SJCRH30 (cell line): ENCODE measurements around the gene RARB. TPM values are rescaled to one million over a fixed set of nuclear protein-coding genes. Genes with fewer than 3 reads are reported as not detected.

Source experiments
- DNase-seq, 2 experiments: peaks; one replicate each; pipeline ENCODE4 v3.0.0-alpha.2; 2015 to 2020
- H3K27ac ChIP-seq: fragments of 250-450 bp; sonication (Bioruptor Pico); 2 replicates; pipeline ENCODE4 v1.5.1; 2020; ENCODE audit warnings: mild to moderate bottlenecking, moderate library complexity
- H3K27me3 ChIP-seq: fragments of 250-450 bp; sonication (Bioruptor Pico); 2 replicates; pipeline ENCODE4 v1.5.1; 2020; ENCODE audit warnings: mild to moderate bottlenecking, moderate library complexity
- H3K36me3 ChIP-seq: fragments of 250-450 bp; sonication (Bioruptor Pico); 2 replicates; pipeline ENCODE4 v1.5.1; 2020; ENCODE audit warnings: mild to moderate bottlenecking, moderate library complexity
- H3K4me1 ChIP-seq: fragments of 250-450 bp; sonication (Bioruptor Pico); 2 replicates; pipeline ENCODE4 v1.5.1; 2020; ENCODE audit warnings: mild to moderate bottlenecking, moderate library complexity
- H3K4me3 ChIP-seq: fragments of 250-450 bp; sonication (Bioruptor Pico); 2 replicates; pipeline ENCODE4 v1.5.1; 2020; ENCODE audit warnings: mild to moderate bottlenecking, moderate library complexity
- H3K9me3 ChIP-seq: fragments of 250-450 bp; sonication (Bioruptor Pico); replicated peaks from 2 replicates; pipeline ENCODE4 v1.5.1; 2020; ENCODE audit warnings: mild to moderate bottlenecking, moderate library complexity
- total RNA-seq: library from RNA; depleted of rRNA; stranded (reverse); fragments of >200 nt; shearing (Covaris generic); gene quantifications from 2 replicates; pipeline ENCODE4 v1.2.3, GENCODE V29; 2014

The RARB gene
- total RNA-seq, 1 experiment from 2014 or later, result 0.18 TPM

DNA sequence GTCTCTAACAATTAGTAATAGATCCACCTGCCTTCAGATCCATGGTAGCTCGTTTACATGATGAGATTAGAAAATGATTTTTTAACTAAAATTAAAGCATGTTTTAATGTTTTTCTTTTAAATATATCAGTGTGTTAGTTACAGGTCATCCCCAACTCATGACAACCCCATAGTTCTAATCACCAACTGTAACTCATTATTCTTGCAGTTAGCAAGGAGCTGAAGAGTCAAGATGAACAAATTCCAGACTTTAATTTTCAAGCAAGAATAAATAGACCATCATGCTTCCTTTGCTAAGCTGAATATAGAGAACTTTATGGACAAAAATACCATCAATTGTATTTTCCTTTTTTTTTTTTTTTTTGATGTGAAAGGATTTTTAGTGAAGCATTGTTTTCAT lies 135.5 kb downstream of the RARB start:
- no peak overlapping the region for H3K27ac ChIP-seq
- no peaks in the 10 kb centered on the region for H3K4me1 ChIP-seq
- no peak for DNase-seq
- H3K27me3 ChIP-seq, result no peaks in the 10 kb centered on the region
- H3K9me3 ChIP-seq, result no peaks in the 10 kb centered on the region
- H3K36me3 ChIP-seq, result no peaks in the 10 kb centered on the region
- no peak overlapping the region for H3K4me3 ChIP-seq

- Histone ChIP-seq H3K36me3 (no peaks in the 10 kb centered on the region), H3K4me3 (no peak overlapping the region), H3K27me3 (no peaks in the 10 kb centered on the region), H3K4me1 (no peaks in the 10 kb centered on the region), H3K27ac (no peak overlapping the region), H3K9me3 (no peaks in the 10 kb centered on the region)
- DNase-seq, result no peak
Observed at GRCh38 chr3:25564075-25564474, 136.0 kb downstream of the RARB start.

DNA sequence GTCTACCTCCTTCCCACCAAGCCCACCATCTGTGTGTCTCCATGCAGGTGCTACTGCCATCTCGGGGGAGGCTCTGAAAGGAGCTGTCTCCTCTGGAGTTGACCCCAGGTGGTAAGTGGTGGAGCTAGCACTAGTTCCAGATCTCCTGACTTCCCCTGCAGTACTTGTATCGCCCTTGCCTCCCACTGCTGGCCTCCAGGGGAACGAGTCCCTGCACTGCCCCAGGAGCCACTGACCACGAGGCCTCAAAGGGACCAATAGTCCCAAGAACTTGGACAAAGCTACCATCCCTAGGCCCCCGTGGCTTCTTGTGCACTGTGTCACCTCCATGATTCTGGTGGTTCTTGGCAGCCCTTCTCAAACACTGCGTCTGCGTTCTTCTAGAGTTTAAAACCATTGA lies 137.7 kb downstream of the RARB start:
- no peak for DNase-seq
- Histone ChIP-seq H3K9me3 (no peaks in the 10 kb centered on the region), H3K36me3 (no peaks in the 10 kb centered on the region)

GRCh38 chr3:25566358-25566920 lies 138.4 kb downstream of the RARB start:
- H3K27ac ChIP-seq, result no peak overlapping the region
- H3K27me3 ChIP-seq, result no peaks in the 10 kb centered on the region
- no peaks in the 10 kb centered on the region for H3K9me3 ChIP-seq
- DNase-seq, result no peak
- peaks cover 3% of the 10 kb centered on the region; the same call in 1 of the 2 replicates for H3K4me1 ChIP-seq
- no peak overlapping the region for H3K4me3 ChIP-seq
- no peaks in the 10 kb centered on the region for H3K36me3 ChIP-seq

More for the DNA sequence above, 137.7 kb downstream of the RARB start:
- Histone ChIP-seq H3K4me1 (peaks cover 3% of the 10 kb centered on the region; the same call in 1 of the 2 replicates), H3K4me3 (no peak overlapping the region), H3K27me3 (no peaks in the 10 kb centered on the region), H3K27ac (no peak overlapping the region)

DNA sequence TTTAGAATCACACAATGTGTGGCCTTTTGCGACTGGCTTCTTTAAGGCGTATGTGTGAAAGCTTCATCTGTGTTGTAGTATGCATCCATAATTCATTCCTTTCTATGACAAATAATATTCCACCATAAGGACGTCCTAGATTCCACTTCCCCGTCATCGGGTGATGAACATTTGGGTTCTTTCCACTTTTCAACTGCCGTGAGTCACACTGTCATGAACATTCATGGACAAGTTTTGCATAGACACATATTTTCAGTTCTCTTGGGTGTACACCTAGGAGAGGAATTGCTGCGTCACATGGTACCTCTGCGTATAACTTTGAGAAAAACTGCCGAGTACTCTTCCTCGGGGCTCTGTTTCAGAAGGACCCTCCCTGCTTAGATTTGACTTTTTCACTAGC lies 139.3 kb downstream of the RARB start:
- no peak overlapping the region for H3K27ac ChIP-seq
- no peaks in the 10 kb centered on the region for H3K9me3 ChIP-seq
- DNase-seq, result no peak
- H3K27me3 ChIP-seq, result no peaks in the 10 kb centered on the region
- peaks cover 3% of the 10 kb centered on the region; the same call in 1 of the 2 replicates for H3K4me1 ChIP-seq
- H3K36me3 ChIP-seq, result no peaks in the 10 kb centered on the region
- no peak overlapping the region for H3K4me3 ChIP-seq

DNA sequence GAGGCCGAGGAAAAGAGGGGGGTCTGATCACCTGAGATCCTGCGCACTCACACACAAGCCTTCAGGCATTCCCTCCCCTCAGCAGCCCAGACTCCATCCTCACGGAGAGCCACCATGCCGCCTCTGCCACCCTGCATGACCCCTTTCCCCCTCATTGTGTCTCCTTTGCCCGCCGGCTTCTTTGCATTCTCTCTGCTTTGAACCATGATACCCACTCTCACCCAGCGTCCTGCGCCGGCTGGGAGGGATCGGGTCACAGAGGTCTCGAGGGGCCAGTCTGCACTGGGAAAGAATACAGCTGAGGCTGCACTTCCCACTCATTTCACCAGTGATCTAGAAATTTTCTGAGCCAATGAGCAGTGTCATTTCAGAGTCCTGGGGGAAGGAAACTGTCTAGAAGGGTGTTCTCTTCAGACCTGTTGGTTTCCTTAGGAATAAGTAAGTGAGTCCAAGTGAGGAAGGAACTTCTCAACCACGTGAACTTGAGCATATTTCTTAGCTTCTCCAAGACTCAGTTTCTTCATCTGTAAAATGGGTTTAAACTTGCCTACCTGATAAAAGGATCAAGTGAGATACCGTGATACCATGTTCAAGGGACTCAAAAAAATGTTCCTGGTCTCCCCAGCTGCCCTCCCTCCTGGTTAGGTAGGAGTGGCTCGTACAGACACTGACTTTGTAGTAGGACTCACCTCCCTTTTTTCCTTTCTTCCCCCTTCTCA lies 139.9 kb downstream of the RARB start:
- no peaks in the 10 kb centered on the region for H3K27me3 ChIP-seq
- H3K27ac ChIP-seq, result no peak overlapping the region
- no peaks in the 10 kb centered on the region for H3K9me3 ChIP-seq
- no peaks in the 10 kb centered on the region for H3K36me3 ChIP-seq
- H3K4me3 ChIP-seq, result no peak overlapping the region
- H3K4me1 ChIP-seq, result peaks cover 7% of the 10 kb centered on the region; the same call in 1 of the 2 replicates
- no peak for DNase-seq

- Histone ChIP-seq H3K4me1 (peaks cover 9% of the 10 kb centered on the region; the same call in 1 of the 2 replicates), H3K27ac (no peak overlapping the region), H3K9me3 (no peaks in the 10 kb centered on the region), H3K27me3 (no peaks in the 10 kb centered on the region), H3K36me3 (no peaks in the 10 kb centered on the region), H3K4me3 (no peak overlapping the region)
- no peak for DNase-seq
Observed at GRCh38 chr3:25568525-25569078, 140.5 kb downstream of the RARB start.

GRCh38 chr3:25571285-25571684 lies 143.2 kb downstream of the RARB start:
- Histone ChIP-seq H3K27ac (no peak overlapping the region), H3K36me3 (no peaks in the 10 kb centered on the region), H3K9me3 (no peaks in the 10 kb centered on the region), H3K27me3 (no peaks in the 10 kb centered on the region), H3K4me1 (peaks cover 18% of the 10 kb centered on the region), H3K4me3 (no peak overlapping the region)
- no peak for DNase-seq

DNA sequence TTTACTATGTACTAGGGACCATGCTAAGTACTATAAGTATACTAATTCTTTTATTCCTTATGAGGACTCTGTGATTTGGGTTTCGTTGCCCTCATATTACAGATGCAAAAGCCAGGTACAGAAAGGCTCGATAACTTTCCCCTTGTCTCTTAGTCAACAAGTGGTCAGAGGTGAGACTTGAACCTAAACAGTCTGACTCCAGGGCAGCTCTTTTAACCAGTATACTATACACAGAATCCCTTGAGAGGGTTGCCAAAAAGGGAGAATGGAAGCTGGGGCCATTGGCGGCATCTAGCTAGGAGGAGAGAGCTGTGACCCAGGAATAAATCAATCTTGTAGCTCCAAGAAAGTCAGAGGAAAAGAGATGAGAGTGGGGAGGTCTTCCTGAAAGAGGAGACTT lies 144.3 kb downstream of the RARB start:
- Histone ChIP-seq H3K27ac (no peak overlapping the region), H3K4me3 (no peak overlapping the region)

GRCh38 chr3:25572919-25573385 lies 144.9 kb downstream of the RARB start:
- no peaks in the 10 kb centered on the region for H3K36me3 ChIP-seq
- no peaks in the 10 kb centered on the region for H3K27me3 ChIP-seq
- H3K4me1 ChIP-seq, result peaks cover 28% of the 10 kb centered on the region
- peak overlapping the region; percentile 32 for H3K4me3 ChIP-seq
- DNase-seq, result peak; percentile 49 to 57
- H3K9me3 ChIP-seq, result no peaks in the 10 kb centered on the region
- H3K27ac ChIP-seq, result peak overlapping the region; percentile 60

More for the DNA sequence above, 144.3 kb downstream of the RARB start:
- Histone ChIP-seq H3K9me3 (no peaks in the 10 kb centered on the region), H3K36me3 (no peaks in the 10 kb centered on the region), H3K27me3 (no peaks in the 10 kb centered on the region), H3K4me1 (peaks cover 28% of the 10 kb centered on the region)
- no peak for DNase-seq

- Histone ChIP-seq H3K9me3 (no peaks in the 10 kb centered on the region), H3K36me3 (no peaks in the 10 kb centered on the region)
- DNase-seq, result peak; percentile 77 to 81
Observed at GRCh38 chr3:25573386-25574171, 145.5 kb downstream of the RARB start.

GRCh38 chr3:25574172-25574765 lies 146.2 kb downstream of the RARB start:
- Histone ChIP-seq H3K27me3 (no peaks in the 10 kb centered on the region), H3K4me1 (peaks cover 29% of the 10 kb centered on the region), H3K9me3 (no peaks in the 10 kb centered on the region), H3K4me3 (no peak overlapping the region), H3K27ac (peak overlapping the region; percentile 60), H3K36me3 (no peaks in the 10 kb centered on the region)
- DNase-seq, result no peak

More at GRCh38 chr3:25573386-25574171, 145.5 kb downstream of the RARB start:
- Histone ChIP-seq H3K4me1 (peaks cover 28% of the 10 kb centered on the region), H3K4me3 (peak overlapping the region; percentile 32), H3K27me3 (no peaks in the 10 kb centered on the region), H3K27ac (peak overlapping the region; percentile 60)

DNA sequence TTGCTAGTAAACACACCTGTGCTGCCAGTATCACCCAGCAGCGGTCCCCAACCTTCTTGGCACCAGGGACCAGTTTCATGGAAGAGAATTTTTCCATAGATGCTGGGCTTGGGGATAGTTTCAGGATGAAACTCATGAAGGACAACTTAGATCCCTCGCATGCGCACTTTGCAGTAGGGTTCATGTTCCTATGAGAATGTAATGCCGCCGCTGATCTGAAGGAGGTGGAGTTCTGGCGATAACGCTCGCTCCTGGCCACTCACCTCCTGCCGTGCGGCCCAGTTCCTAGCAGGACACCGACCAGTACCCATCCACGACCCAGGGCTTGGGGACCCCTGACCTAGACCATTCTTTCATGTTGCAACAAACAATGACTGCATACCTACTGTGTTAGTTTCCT lies 146.9 kb downstream of the RARB start:
- no peak for DNase-seq
- no peak overlapping the region for H3K27ac ChIP-seq
- peaks cover 34% of the 10 kb centered on the region for H3K4me1 ChIP-seq
- no peak overlapping the region for H3K4me3 ChIP-seq
- H3K27me3 ChIP-seq, result no peaks in the 10 kb centered on the region
- H3K36me3 ChIP-seq, result no peaks in the 10 kb centered on the region
- H3K9me3 ChIP-seq, result no peaks in the 10 kb centered on the region

GRCh38 chr3:25576146-25576545 lies 148.1 kb downstream of the RARB start:
- DNase-seq, result no peak
- H3K9me3 ChIP-seq, result no peaks in the 10 kb centered on the region
- H3K27ac ChIP-seq, result no peak overlapping the region
- H3K4me1 ChIP-seq, result peaks cover 34% of the 10 kb centered on the region
- no peaks in the 10 kb centered on the region for H3K36me3 ChIP-seq
- no peaks in the 10 kb centered on the region for H3K27me3 ChIP-seq
- H3K4me3 ChIP-seq, result no peak overlapping the region
